ENCODE data around the gene NQO2.

DNA sequence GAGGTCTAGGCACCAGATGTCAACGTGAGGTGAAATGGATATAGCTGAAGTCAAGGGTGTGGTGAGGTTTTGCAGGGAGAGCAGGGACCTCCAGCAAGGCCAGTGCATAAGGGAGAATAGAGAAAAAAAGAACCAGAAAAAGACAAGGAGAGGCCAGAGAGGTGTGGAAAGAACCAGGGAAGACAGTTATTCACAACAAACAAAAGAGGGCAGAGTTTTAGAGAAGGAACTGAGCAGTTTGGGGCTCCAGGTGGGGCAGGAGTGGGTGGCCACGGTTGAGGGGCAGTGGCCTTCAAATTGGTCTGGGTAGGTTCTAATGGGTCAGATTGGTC, 11.6 kb upstream of the NQO2 start:
- TF ChIP-seq, protein P1, sequence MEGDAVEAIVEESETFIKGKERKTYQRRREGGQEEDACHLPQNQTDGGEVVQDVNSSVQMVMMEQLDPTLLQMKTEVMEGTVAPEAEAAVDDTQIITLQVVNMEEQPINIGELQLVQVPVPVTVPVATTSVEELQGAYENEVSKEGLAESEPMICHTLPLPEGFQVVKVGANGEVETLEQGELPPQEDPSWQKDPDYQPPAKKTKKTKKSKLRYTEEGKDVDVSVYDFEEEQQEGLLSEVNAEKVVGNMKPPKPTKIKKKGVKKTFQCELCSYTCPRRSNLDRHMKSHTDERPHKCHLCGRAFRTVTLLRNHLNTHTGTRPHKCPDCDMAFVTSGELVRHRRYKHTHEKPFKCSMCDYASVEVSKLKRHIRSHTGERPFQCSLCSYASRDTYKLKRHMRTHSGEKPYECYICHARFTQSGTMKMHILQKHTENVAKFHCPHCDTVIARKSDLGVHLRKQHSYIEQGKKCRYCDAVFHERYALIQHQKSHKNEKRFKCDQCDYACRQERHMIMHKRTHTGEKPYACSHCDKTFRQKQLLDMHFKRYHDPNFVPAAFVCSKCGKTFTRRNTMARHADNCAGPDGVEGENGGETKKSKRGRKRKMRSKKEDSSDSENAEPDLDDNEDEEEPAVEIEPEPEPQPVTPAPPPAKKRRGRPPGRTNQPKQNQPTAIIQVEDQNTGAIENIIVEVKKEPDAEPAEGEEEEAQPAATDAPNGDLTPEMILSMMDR (IDR thresholded peaks at IDR 0.05), result no peak
- TF ChIP-seq, protein P2, sequence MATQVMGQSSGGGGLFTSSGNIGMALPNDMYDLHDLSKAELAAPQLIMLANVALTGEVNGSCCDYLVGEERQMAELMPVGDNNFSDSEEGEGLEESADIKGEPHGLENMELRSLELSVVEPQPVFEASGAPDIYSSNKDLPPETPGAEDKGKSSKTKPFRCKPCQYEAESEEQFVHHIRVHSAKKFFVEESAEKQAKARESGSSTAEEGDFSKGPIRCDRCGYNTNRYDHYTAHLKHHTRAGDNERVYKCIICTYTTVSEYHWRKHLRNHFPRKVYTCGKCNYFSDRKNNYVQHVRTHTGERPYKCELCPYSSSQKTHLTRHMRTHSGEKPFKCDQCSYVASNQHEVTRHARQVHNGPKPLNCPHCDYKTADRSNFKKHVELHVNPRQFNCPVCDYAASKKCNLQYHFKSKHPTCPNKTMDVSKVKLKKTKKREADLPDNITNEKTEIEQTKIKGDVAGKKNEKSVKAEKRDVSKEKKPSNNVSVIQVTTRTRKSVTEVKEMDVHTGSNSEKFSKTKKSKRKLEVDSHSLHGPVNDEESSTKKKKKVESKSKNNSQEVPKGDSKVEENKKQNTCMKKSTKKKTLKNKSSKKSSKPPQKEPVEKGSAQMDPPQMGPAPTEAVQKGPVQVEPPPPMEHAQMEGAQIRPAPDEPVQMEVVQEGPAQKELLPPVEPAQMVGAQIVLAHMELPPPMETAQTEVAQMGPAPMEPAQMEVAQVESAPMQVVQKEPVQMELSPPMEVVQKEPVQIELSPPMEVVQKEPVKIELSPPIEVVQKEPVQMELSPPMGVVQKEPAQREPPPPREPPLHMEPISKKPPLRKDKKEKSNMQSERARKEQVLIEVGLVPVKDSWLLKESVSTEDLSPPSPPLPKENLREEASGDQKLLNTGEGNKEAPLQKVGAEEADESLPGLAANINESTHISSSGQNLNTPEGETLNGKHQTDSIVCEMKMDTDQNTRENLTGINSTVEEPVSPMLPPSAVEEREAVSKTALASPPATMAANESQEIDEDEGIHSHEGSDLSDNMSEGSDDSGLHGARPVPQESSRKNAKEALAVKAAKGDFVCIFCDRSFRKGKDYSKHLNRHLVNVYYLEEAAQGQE (IDR thresholded peaks at IDR 0.05; ENCODE audit: insufficient read depth in 1 of 2, low read depth in 2 of 2, low read length in 1 of 2), result no peak
- TF ChIP-seq POLR2AphosphoS5 (IDR thresholded peaks at IDR 0.05; ENCODE audit: low read depth, low read length) (no peak), SIN3A (IDR thresholded peaks at IDR 0.05; ENCODE audit: borderline replicate concordance, insufficient read depth, low read depth, low read length) (no peak), TCF7L2 (IDR thresholded peaks at IDR 0.05; ENCODE audit: low read depth, low read length) (no peak)

Data from Panc1 (cell line).